ENCODE data around the gene PSMA1. TPM values are rescaled to one million over a fixed set of nuclear protein-coding genes. Genes with fewer than 3 reads are reported as not detected.
A peak's percentile ranks its signal among the peaks of the same experiment; 100 is the strongest.
"Not testable (repeated sequence)": the region's sequence is repeated elsewhere in the genome, so short reads cannot be mapped to it uniquely, and the experiment has no call there.

The PSMA1 gene
- total RNA-seq, result 100 to 1,000 TPM; 232 to 238 TPM

DNA sequence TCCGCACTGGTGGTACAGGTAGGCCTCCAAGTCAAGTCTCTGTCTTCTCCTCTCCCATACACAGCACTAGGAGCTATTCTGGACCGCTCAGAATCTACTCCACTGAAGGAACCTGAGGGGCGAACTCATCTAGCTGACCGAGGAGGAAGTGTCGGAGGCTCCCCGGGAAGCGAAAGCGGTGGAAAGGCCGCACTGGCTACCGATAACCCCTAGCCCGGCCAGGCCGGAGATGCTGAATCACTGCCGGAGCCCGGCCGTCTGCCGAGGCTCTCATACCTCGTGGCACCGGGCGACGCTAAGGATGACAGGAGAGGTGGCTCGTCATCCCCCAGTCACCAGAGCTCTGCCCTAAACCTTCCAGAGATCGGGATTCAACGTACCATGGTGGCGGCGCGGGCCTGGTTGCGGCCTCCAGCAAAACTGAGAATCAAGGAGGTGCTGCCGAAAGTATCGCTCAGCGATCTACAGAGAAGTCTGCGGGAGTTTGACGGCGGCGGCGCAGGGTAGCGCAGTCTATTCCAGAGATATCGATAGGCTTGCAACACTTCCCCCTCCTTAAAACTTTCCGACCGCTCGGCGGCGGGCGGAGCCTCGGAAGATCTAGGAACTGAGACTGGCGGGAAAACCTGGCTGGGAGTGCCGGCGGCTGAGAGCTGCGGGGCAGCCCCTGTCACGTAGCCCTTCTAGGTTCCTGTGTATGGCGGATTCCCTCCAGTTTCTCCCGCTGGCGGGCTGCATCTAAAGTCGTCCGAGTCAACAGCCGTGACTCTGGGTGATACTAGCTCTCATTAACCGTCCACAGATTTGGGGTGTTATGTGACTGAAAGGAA, at the start of gene PSMA1:
PSMA1 (minus strand) TSS at position 470 of the 830 bp plus-strand sequence; CDS start at position 383, 87 bp downstream.
- H3K36me3 Mint-ChIP-seq (ENCODE audit: low read depth), result peaks cover 38% of the 10 kb centered on the region
- no peaks in the 10 kb centered on the region for H3K27me3 Mint-ChIP-seq
- ChIA-PET POLR2A (interaction anchor here (0.7 to 2.6 kb wide), 37 partner anchors 10 to 387 kb away, joined by 3 to 78 read pairs (median 5); partner anchors contain the start of genes COPB1, CYP2R1 and PDE3B), CTCF (interaction anchor here (1.0 to 2.6 kb wide), 10 partner anchors 9 to 486 kb away, joined by 3 to 25 read pairs (median 6); partner anchors contain the start of genes COPB1, CYP2R1 and PDE3B)
- no peaks in the 10 kb centered on the region for H3K9me3 Mint-ChIP-seq
- DNase-seq, result peak; percentile 95
- peaks cover 25% of the 10 kb centered on the region for H3K4me1 Mint-ChIP-seq
- H3K27ac Mint-ChIP-seq, result peak within 1 kb of the TSS; percentile 94
- H3K4me3 Mint-ChIP-seq, result peak within 1 kb of the TSS; percentile 92

GRCh38 chr11:14569516-14569915, 49.3 kb upstream of the PSMA1 start:
- POLR2A ChIA-PET, result interaction anchor here (1.0 to 6.0 kb wide), 7 partner anchors 8 to 195 kb away, joined by 3 to 33 read pairs (median 5); partner anchors contain the start of genes PDE3B and PSMA1
- peaks cover 97% of the 10 kb centered on the region for H3K36me3 Mint-ChIP-seq (ENCODE audit: low read depth)
- H3K27me3 Mint-ChIP-seq, H3K4me3 Mint-ChIP-seq: not testable (repeated sequence)
- peak; percentile 67 for DNase-seq
- H3K27ac Mint-ChIP-seq, result peak overlapping the region; percentile 69
- CTCF ChIA-PET, result interaction anchor here (1.1 kb wide), 1 partner anchor 67 kb away, joined by 3 read pairs; no protein-coding TSS in a partner anchor
- peaks cover 55% of the 10 kb centered on the region for H3K4me1 Mint-ChIP-seq
- peaks cover 43% of the 10 kb centered on the region for H3K9me3 Mint-ChIP-seq

DNA sequence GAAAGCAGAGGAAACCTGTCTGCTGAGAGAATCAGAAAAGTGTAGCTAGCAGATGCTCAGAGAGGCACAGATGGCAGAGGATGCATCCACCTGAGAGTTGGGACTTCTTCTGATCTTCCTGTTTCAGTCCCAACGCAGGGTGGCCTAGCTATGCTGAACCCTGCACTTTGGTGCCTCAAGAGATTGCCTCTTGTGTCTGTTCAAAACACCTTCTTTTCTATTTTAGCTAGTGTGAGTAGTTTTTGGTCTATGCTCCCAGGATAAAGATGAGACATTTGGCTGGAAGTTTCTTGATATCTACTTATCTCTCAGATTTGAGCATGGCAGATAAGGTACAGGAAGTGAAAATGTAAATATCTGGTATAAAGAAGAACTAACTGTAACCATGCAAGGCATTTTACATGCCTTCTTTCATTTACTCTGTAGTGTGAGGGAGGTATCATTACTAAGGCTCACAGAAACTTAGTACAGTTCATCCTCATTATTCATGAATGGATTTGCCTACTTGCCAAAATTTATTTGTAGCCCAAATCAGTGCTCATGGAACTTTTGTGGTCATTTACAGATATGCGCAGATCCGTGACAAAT, 47.0 kb upstream of the PSMA1 start:
- Mint-ChIP-seq H3K36me3 (ENCODE audit: low read depth) (peaks cover 87% of the 10 kb centered on the region), H3K9me3 (peaks cover 39% of the 10 kb centered on the region), H3K27ac (no peak overlapping the region), H3K27me3 (no peaks in the 10 kb centered on the region), H3K4me1 (peaks cover 52% of the 10 kb centered on the region), H3K4me3 (no peak overlapping the region)
- DNase-seq, result no peak
- ChIA-PET CTCF (no interaction called here), POLR2A (interaction anchor here (1.3 to 6.0 kb wide), 2 partner anchors 11 to 77 kb away, joined by 4 to 33 read pairs; no protein-coding TSS in a partner anchor)

- H3K36me3 Mint-ChIP-seq (ENCODE audit: low read depth), result peaks cover 85% of the 10 kb centered on the region
- no peak for DNase-seq
- peaks cover 55% of the 10 kb centered on the region for H3K4me1 Mint-ChIP-seq
- H3K27me3 Mint-ChIP-seq, result no peaks in the 10 kb centered on the region
- CTCF ChIA-PET, result interaction anchor here (1.4 to 1.7 kb wide), 2 partner anchors 78 to 341 kb away, joined by 3 to 4 read pairs; no protein-coding TSS in a partner anchor
- POLR2A ChIA-PET, result interaction anchor here (0.7 to 6.0 kb wide), 3 partner anchors 9 to 12 kb away, joined by 3 to 33 read pairs (median 3); no protein-coding TSS in a partner anchor
- no peak overlapping the region for H3K4me3 Mint-ChIP-seq
- peaks cover 32% of the 10 kb centered on the region for H3K9me3 Mint-ChIP-seq
- peak overlapping the region; percentile 21 for H3K27ac Mint-ChIP-seq
Measured at GRCh38 chr11:14566331-14567063, 46.3 kb upstream of the PSMA1 start.

DNA sequence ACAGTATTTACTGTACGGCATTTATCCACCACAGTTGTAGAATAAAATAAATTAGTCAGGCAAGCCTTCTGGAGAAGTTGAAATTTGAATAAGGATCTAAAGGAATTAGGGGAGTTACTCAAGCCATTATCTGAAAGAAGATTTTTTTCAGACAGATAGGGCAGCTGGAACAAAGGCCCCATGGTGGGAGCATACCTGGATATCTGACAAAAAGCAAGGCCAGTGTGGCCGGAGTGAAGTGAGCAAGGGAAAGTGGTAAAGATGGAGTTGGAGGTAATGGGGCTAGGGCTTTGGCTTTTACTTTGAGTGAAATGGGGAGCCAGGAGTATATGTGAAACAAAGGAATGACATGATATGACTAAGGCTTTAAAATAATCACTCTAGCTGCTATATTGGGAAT, 45.7 kb upstream of the PSMA1 start:
- H3K36me3 Mint-ChIP-seq (ENCODE audit: low read depth), result peaks cover 82% of the 10 kb centered on the region
- peaks cover 60% of the 10 kb centered on the region for H3K4me1 Mint-ChIP-seq
- no peaks in the 10 kb centered on the region for H3K27me3 Mint-ChIP-seq
- no peak overlapping the region for H3K4me3 Mint-ChIP-seq
- no peak for DNase-seq
- POLR2A ChIA-PET, result interaction anchor here (0.7 to 6.0 kb wide), 3 partner anchors 8 to 12 kb away, joined by 3 to 33 read pairs (median 3); no protein-coding TSS in a partner anchor
- CTCF ChIA-PET, result interaction anchor here (1.4 to 1.9 kb wide), 3 partner anchors 13 to 342 kb away, joined by 3 to 6 read pairs (median 4); no protein-coding TSS in a partner anchor
- no peak overlapping the region for H3K27ac Mint-ChIP-seq
- peaks cover 29% of the 10 kb centered on the region for H3K9me3 Mint-ChIP-seq

- H3K9me3 Mint-ChIP-seq, result peaks cover 8% of the 10 kb centered on the region
- no peak overlapping the region for H3K4me3 Mint-ChIP-seq
- no peak for DNase-seq
- peaks cover 51% of the 10 kb centered on the region for H3K4me1 Mint-ChIP-seq
- peak overlapping the region; percentile 85 for H3K27ac Mint-ChIP-seq
- H3K27me3 Mint-ChIP-seq, result no peaks in the 10 kb centered on the region
- ChIA-PET CTCF (no interaction called here), POLR2A (interaction anchor here (1.8 to 2.1 kb wide), 3 partner anchors 10 to 89 kb away, joined by 17 to 32 read pairs (median 18); partner anchors contain the start of gene PDE3B)
- peaks cover 55% of the 10 kb centered on the region for H3K36me3 Mint-ChIP-seq (ENCODE audit: low read depth)
Measured at GRCh38 chr11:14555818-14556217, 35.6 kb upstream of the PSMA1 start.

- H3K36me3 Mint-ChIP-seq (ENCODE audit: low read depth), result peaks cover 54% of the 10 kb centered on the region
- peaks cover 8% of the 10 kb centered on the region for H3K9me3 Mint-ChIP-seq
- ChIA-PET POLR2A (interaction anchor here (1.0 to 2.1 kb wide), 11 partner anchors 8 to 336 kb away, joined by 3 to 32 read pairs (median 5); partner anchors contain the start of genes PDE3B and PSMA1), CTCF (interaction anchor here (0.9 to 1.2 kb wide), 4 partner anchors 10 to 353 kb away, joined by 3 to 8 read pairs (median 4); no protein-coding TSS in a partner anchor)
- no peak for DNase-seq
- peak overlapping the region; percentile 2 for H3K4me3 Mint-ChIP-seq
- peaks cover 50% of the 10 kb centered on the region for H3K4me1 Mint-ChIP-seq
- no peaks in the 10 kb centered on the region for H3K27me3 Mint-ChIP-seq
- H3K27ac Mint-ChIP-seq, result peak overlapping the region; percentile 85
Measured at GRCh38 chr11:14554959-14555358, 34.8 kb upstream of the PSMA1 start.

- no peaks in the 10 kb centered on the region for H3K27me3 Mint-ChIP-seq
- no peak overlapping the region for H3K27ac Mint-ChIP-seq
- ChIA-PET POLR2A (interaction anchor here (1.8 kb wide), 1 partner anchor 27 kb away, joined by 4 read pairs; no protein-coding TSS in a partner anchor), CTCF (interaction anchor here (0.6 to 2.0 kb wide), 7 partner anchors 10 to 356 kb away, joined by 3 to 6 read pairs (median 4); no protein-coding TSS in a partner anchor)
- no peak for DNase-seq
- peaks cover 3% of the 10 kb centered on the region for H3K9me3 Mint-ChIP-seq
- peaks cover 34% of the 10 kb centered on the region for H3K4me1 Mint-ChIP-seq
- H3K36me3 Mint-ChIP-seq (ENCODE audit: low read depth), result peaks cover 43% of the 10 kb centered on the region
- H3K4me3 Mint-ChIP-seq, result no peak overlapping the region
Measured at GRCh38 chr11:14552089-14552488, 31.9 kb upstream of the PSMA1 start.

- peaks cover 3% of the 10 kb centered on the region for H3K9me3 Mint-ChIP-seq
- peaks cover 39% of the 10 kb centered on the region for H3K36me3 Mint-ChIP-seq (ENCODE audit: low read depth)
- H3K27me3 Mint-ChIP-seq, result no peaks in the 10 kb centered on the region
- no peak overlapping the region for H3K4me3 Mint-ChIP-seq
- ChIA-PET CTCF (interaction anchor here (1.5 to 2.0 kb wide), 3 partner anchors 11 to 356 kb away, joined by 3 to 6 read pairs (median 5); no protein-coding TSS in a partner anchor), POLR2A (interaction anchor here (1.8 kb wide), 1 partner anchor 27 kb away, joined by 4 read pairs; no protein-coding TSS in a partner anchor)
- H3K4me1 Mint-ChIP-seq, result peaks cover 34% of the 10 kb centered on the region
- no peak for DNase-seq
- H3K27ac Mint-ChIP-seq, result no peak overlapping the region
Measured at GRCh38 chr11:14551380-14551779, 31.2 kb upstream of the PSMA1 start.

DNA sequence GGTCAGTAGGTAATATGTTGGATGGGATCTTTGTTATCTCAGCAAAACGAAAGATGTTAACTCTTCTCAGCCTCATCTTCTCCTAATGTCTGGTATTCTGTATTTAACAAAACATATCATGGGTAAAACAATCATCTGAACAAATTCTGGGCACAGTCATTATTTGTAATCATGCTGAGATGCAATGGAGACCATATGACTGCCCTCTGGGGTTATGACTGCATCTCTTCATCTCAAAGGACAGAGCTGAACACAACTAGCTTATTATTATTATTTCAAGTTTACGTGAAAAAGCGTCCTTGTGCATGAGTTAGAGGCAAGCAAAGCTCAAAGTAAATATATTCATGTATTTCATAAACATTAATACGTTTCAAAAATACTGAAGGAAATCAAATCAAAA, 29.7 kb upstream of the PSMA1 start:
- no peak for DNase-seq
- Mint-ChIP-seq H3K36me3 (ENCODE audit: low read depth) (peaks cover 41% of the 10 kb centered on the region), H3K27me3 (no peaks in the 10 kb centered on the region), H3K27ac (no peak overlapping the region), H3K4me1 (peaks cover 32% of the 10 kb centered on the region), H3K9me3 (peaks cover 3% of the 10 kb centered on the region), H3K4me3 (no peak overlapping the region)
- ChIA-PET POLR2A (no interaction called here), CTCF (interaction anchor here (0.8 kb wide), 1 partner anchor 358 kb away, joined by 4 read pairs; no protein-coding TSS in a partner anchor)

DNA sequence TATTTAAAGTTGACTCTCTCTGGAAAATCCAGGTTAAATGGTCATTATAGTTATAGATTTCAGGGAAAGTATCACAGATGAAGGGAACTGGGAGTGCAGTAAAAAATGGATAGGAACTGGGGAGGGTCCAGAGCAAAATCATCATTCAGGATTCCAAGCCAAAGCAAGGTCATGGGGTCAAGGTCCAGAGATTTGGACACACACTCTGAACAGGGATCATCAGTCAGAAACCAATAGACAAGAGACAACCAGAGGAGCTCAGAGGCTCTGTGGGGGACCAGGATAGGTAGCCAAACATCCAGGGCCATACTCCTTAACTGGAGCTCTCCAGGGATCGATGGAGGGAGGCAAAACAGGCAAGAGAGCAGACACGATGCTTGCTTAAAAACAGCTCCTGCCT, 27.3 kb upstream of the PSMA1 start:
- H3K4me3 Mint-ChIP-seq, result no peak overlapping the region
- no peak overlapping the region for H3K27ac Mint-ChIP-seq
- no peaks in the 10 kb centered on the region for H3K27me3 Mint-ChIP-seq
- no peak for DNase-seq
- ChIA-PET POLR2A (interaction anchor here (1.1 to 12.0 kb wide), 6 partner anchors 8 to 344 kb away, joined by 4 to 116 read pairs (median 6); partner anchors contain the start of genes CYP2R1 and PDE3B), CTCF (interaction anchor here (0.9 to 1.0 kb wide), 3 partner anchors 11 to 360 kb away, joined by 3 to 6 read pairs (median 3); partner anchors contain the start of gene CYP2R1)
- H3K36me3 Mint-ChIP-seq (ENCODE audit: low read depth), result peaks cover 53% of the 10 kb centered on the region
- peaks cover 4% of the 10 kb centered on the region for H3K9me3 Mint-ChIP-seq
- peaks cover 30% of the 10 kb centered on the region for H3K4me1 Mint-ChIP-seq
